HG03571 (cell line): ENCODE measurements around the gene FEV.

Experiments
- ATAC-seq: cut with Tn5 transposase; IDR thresholded peaks from one replicate; pipeline ENCODE4 v1.9.1; 2021; ENCODE audit not compliant: unreplicated experiment

FEV gene

DNA sequence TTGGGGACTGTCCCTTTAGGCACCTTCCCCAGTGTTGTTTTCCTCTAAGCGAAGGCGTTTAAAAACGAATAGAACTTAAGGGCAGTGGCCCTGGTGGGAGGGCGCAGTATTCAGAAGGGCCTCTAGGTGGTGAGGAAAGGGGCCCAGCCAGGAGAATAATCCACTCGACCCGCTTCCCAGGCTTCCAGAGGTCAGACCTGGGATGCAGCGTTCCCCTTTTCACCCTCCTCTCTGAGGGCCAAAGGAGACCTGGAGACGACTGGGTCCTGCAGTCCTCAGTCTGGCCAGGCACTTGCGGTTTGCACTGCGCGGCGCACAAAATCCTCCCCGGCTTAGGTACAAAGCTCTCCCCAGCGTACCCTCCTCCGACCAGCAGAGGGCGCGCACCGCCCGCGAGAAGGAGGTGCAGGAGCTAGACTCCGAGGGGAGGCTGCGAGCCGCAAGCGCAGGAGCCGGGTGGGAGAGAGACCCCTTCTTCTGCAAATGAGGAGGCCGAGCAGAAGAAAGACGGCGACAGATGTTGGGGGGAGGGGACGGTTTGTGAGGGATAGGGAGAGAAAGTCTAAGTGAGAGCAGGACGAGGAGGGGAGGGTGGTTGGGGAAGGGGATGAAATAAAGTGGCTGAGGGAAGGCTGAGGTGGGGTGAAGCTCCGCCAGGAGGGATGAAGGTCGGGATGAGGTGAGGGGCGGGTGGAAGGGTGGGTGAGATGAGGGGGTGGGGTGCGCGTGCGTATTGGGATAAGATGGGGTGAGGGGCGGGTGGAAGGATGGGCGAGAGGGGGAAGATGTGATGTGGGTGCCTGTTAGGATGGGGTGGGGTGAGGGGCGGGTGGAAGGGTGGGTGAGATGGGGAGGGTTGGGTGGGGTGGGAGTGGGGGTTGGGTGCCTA lies 4.9 kb downstream of the FEV start:
- ATAC-seq, result peak; percentile 87

DNA sequence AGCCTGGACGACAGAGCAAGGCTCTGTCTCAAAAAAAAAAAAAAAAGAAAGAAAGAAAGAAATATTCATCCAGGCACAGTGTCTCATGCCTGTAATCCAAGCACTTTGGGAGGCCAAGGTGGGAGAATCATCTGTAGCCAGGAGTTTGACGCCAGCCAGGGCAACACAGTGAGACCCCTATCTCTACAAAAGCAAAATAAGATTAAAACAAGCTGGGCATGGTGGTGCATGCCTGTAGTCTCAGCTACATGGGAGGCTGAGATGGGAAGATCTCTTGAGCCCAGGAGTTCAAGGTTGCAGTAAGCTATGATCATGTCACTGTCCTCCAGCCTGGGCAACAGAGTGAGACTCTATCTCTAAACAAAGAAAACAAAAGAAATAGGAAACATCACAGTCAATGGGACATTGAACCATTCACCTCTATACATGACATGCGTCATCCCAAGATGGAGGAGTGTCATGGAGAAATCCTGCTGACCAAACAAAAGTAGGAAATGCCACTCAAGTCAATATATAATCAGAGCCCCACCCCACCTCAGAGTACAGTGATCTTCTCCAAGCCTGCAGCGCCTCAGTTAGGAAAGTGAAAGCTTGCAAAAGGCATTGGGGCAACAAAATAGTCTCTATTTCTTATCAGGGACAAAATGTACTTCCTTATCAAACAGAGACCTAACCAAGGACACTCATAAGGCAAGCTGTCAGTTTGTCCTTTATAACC lies 9.8 kb downstream of the FEV start:
- ATAC-seq, result no peak

- no peak for ATAC-seq
These were observed 14.1 kb downstream of the FEV start for GRCh38 chr2:218970894-218971293.

DNA sequence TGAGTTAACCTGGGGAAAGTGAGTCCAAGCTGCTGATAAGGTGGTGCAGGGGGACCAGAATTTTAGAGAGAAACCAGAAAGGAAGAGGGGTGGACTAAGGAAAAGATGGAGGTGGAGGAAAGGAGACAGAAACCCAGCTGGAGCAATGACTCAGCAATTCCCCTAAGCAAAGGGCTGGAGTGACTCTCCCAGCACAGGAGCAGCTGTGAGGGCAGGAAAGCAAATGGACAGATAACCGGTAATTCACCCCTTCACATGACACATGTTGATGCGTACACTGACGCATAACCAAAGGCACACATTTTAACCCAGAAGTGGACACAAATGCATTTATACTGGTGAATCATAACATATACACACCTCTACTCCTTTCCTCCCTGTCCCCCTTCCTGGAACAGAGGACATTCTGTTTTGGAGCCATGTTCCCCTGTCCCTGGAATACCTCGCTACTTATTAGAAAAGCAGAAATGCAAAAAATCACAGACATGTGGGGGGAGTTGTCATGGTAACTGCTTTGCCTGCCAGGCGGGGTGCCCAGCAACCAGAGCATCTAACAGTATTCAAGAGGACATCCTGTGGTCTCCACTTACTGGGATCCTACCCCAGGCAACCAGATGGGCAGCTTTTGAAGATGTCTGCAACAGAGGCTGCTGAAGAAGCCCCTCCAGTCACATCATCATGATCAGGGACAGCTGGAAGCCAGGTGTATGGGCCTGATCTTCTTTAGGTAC lies 20.8 kb downstream of the FEV start:
- no peak for ATAC-seq

DNA sequence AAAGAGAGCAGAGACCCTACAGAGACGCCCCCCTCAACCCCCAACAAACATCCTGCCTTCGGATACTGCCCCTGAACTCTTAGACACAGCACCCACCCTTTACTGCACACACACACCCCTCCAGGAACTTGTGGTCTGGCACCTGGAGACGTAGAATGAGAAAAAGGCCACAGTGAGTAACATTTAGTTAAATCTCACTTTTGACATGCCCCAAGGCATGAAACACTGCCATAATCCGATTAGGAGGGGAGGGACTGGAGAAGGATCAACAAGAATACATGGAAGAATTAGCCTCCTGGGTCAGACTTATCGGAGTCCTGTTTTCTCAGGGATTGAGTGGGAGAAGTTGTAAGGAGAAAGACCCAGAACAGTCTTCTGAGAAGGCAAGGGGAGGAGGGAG lies 21.4 kb downstream of the FEV start:
- no peak for ATAC-seq

DNA sequence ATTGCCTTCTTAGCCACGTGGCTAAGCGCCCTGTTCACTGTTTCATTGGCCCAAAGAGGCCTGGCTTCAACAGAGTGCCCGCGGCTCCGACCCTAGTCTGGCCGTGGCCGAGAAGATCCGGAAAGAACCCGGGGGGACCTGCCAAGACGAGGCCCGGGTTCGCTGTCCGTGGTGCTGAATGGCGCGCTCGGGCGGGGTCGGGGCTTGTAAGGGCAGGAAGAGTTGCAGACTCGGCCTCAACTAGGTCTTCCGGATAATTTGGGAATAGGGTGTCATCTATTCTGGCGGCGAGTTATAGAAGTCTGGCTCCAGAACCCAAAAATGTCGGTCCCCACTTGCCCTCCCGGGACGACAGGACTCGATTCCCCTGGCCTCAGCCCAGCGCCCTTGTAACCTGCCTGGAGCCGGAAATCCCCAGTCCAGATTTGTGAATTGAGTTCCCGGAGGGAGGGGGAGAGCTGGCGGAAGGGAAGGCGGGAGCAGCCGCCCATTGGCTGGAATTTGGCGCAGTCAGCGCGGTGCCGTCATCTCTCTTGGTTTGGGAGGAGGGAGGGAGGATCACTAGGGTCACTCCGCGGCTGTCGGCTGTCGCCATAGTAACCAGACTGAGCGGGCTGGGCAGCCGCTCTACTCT lies 22.0 kb downstream of the FEV start:
- ATAC-seq, result no peak

DNA sequence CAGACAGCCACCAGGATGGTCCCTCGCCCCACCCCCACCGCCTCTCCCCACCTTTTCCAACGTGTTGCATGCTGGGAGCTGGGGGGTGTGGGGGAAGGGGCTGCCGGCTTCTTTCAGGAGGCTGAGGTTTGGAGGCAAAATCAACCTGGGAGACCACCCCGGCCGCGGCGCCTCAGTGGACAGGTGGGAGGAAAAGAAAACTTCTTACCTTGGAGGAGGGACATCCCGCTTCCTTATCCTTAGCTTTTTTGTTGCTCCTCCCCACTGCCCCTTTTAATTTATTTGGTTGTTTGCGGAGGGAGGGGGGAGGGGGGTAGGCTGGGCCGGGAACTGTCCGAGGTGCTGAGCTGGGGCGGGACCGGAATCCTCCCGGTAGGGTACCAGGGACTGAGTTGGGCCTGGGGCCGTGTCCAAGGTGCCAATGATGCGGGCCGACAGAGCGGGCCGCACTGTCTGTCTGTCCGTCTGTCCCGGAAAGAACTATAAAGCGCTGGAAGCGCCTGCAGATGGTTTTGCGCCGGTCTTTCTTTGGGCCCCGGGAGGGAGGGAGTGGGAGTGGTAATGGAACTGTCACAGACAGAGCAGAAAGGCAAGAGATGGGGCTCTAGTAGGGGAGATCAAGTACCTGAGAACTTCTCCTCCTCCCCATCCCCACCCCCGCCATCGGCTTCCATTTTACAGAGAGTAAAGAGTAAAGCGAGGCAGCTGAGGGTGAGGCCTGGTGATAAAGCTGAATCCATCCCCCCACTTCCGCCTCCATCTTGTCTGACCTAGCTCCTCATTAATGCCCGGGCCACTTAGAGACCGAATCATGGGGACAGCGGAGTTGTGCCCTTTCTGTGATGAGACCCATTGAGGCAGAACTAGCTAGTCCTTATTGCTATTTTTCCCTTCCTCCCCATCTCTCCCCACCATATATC lies 23.1 kb downstream of the FEV start:
- no peak for ATAC-seq

DNA sequence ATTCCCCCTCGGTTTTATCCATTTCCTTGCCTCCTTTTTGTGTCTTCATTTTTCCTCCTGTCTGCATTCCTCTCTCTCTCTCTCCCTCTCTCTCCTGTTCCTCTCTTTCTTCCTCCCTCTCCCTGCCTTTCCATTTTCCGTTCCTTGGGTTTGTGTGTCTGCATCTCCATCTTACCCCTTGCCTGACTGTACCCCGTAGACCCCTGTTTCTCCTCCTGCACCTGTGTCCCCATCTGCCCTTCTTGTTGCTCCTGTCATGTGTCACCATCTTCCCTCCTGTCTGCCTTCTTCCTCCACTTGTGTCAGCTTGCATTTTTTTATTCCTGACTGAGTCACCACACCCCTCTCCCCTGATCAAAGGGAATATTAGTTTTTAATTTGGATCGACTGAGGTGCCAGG lies 23.8 kb downstream of the FEV start:
- no peak for ATAC-seq

- ATAC-seq, result no peak
These were observed 24.4 kb downstream of the FEV start for GRCh38 chr2:218960309-218961165.

- ATAC-seq, result no peak
These were observed 25.1 kb downstream of the FEV start for GRCh38 chr2:218959761-218960308.

GRCh38 chr2:218959141-218959731 lies 25.7 kb downstream of the FEV start, which contains the start of gene CDK5R2:
Gene CDK5R2 (plus strand): TSS chr2:218959666. CDS start chr2:218959821, 155 bp downstream.
- ATAC-seq, result peak; percentile 91

DNA sequence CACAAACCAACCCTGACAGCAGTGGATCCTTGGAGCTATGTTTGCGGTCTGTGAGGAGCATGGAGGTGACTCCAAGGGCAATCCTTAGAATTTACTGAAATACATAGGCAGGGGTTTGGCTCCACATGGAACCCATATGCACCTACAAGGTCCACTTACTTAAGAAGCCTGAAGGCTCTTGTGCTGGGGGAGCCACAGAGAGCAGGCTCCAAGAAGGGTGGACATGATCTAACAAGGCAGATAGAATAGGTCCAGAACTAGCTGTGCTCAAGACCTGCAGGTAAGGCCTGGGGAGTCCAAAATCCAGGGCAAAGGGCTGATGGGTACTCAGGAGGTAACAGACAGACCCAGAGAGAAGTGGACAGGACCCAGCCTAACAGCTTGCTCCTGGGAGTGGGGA lies 26.7 kb downstream of the FEV start:
- ATAC-seq, result no peak

GRCh38 chr2:218957671-218958070 lies 27.3 kb downstream of the FEV start:
- no peak for ATAC-seq

GRCh38 chr2:218956039-218956438 lies 28.9 kb downstream of the FEV start:
- no peak for ATAC-seq

DNA sequence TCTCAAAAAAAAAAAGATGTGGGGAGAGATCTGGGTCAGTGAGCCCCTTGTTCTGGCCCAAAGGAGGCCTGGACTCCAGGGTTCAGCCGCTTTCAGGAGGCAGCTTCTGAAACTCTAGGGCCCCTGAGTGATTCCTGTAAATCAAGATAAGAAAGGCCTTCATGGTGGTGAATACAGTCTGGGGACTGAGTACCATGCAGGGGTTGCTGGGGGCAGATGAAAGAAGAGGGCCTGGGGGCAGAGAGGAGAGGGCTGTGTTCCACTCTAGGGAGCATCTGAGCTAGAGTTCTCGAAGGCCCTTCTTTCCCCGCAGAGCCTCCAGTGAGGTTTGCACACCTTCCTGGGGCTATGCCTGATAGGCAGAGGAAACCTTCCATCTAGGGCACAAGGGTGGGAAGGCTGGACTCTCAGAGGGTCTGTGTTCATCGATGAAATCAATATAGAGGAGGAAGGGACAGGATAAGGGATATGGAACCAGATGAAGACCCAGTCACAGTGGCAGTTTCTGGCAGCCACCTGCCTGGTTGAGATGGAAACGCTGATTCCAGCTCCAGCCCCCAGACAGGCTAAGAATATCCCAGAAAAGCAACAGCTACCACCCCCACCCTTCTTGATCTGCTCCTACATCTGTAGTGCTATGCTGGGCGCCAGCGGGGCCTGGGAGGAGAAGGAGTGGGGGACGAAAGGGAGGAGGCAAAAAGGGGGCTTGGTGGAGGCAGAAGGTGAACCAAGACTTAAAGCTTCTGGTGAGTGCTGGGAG lies 30.3 kb downstream of the FEV start:
- no peak for ATAC-seq

GRCh38 chr2:218953366-218953954 lies 31.5 kb downstream of the FEV start:
- no peak for ATAC-seq

DNA sequence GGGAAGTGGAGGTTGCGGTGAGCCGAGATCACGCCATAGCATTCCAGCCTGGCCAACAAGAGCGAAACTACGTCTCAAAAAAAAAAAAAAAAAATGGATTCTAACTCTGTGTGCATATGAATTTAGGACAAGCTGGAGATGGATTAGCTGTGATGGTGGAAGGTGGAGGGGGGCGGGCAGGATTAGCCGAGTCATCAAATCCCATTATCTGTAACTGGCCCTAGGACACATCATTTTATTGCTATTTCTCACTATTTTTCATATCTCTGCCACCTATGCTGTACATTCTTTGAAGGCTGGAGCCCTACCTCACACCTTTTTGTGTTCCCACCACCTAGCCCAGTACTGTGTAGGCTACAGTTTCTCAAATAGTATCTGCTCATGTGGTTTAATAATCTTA lies 32.8 kb downstream of the FEV start:
- ATAC-seq, result no peak
